ENCODE results near the gene PRPS1. TPM values are rescaled to one million over a fixed set of nuclear protein-coding genes. Genes with fewer than 3 reads are reported as not detected.

Gene PRPS1
- total RNA-seq, 1 experiment from 2014 or later = 90.5 TPM

- Mint-ChIP-seq H3K36me3 (ENCODE audit: insufficient read depth in 1 of 3, low read depth in 3 of 3) (no peaks in the 10 kb centered on the region; a peak in 1 of 7 replicates), H3K27me3 (ENCODE audit: low read depth) (no peaks in the 10 kb centered on the region; the same call in 1 of the 2 replicates), H3K9me3 (peaks cover 0 to 36% of the 10 kb centered on the region in 2 experiments; a peak in 1 of 5 replicates), H3K4me3 (no peak overlapping the region), H3K4me1 (peaks cover 7 to 25% of the 10 kb centered on the region in 2 experiments), H3K27ac (no peak overlapping the region)
- Histone ChIP-seq H4K8ac (replicated peaks; ENCODE audit: insufficient read length, low read depth, low read length) (no peak overlapping the region), H4K20me1 (ENCODE audit: control insufficient read depth, insufficient read depth, insufficient read length) (no peaks in the 10 kb centered on the region), H2BK20ac (ENCODE audit: low read depth, low read length, poor library complexity, severe bottlenecking) (no peak overlapping the region), H3K27me3 (ENCODE audit: insufficient read depth, low read length) (no peaks in the 10 kb centered on the region), H3K23ac (ENCODE audit: insufficient read length, low read depth, low read length) (no peak overlapping the region), H2AK5ac (ENCODE audit: insufficient read length, low read length) (no peak overlapping the region), H2BK120ac (ENCODE audit: low read depth, low read length, poor library complexity, severe bottlenecking) (no peak overlapping the region), H3K56ac (ENCODE audit: insufficient read length, low read depth, low read length) (no peak overlapping the region), H3K79me2 (ENCODE audit: insufficient read depth, low read length) (no peaks in the 10 kb centered on the region), H2BK5ac (ENCODE audit: insufficient read length, low read length) (no peak overlapping the region), H3K23me2 (ENCODE audit: insufficient read length, low read depth, low read length, poor library complexity, severe bottlenecking) (no peaks in the 10 kb centered on the region), H3K9me3 (ENCODE audit: control insufficient read depth, low read depth, low read length) (no peaks in the 10 kb centered on the region), H4K5ac (ENCODE audit: insufficient read length, low read depth, low read length) (no peak overlapping the region), H3K14ac (ENCODE audit: insufficient read depth, low read length) (no peak overlapping the region), H4K91ac (ENCODE audit: insufficient read length, low read depth, low read length) (no peak overlapping the region), H3K4me1 (ENCODE audit: insufficient read depth, low read length) (no peaks in the 10 kb centered on the region; the same call in 1 of the 2 replicates), H3T11ph (ENCODE audit: low read length) (no peak overlapping the region), H2BK12ac (ENCODE audit: insufficient read length, low read depth, low read length) (no peak overlapping the region), H3K4me2 (ENCODE audit: insufficient read depth, insufficient read length, low read length) (no peak overlapping the region), H2BK15ac (ENCODE audit: low read depth, low read length) (no peak overlapping the region), H3K79me1 (ENCODE audit: insufficient read depth, low read depth, low read length, poor library complexity, severe bottlenecking) (no peaks in the 10 kb centered on the region), H2AFZ (ENCODE audit: low read length) (no peak overlapping the region), H3K9ac (ENCODE audit: extremely low read depth, insufficient read length, low read length) (no peak overlapping the region), H3K4ac (ENCODE audit: low read depth, low read length) (no peak overlapping the region), H3K27ac (ENCODE audit: insufficient read length, low read depth, low read length) (no peak overlapping the region), H3K18ac (ENCODE audit: insufficient read length, low read depth, low read length) (no peak overlapping the region)
- no peak for TF ChIP-seq CTCF (conservative IDR thresholded peaks at IDR 0.05)
- no CpG with 5 or more reads among the region's 21 CpGs for WGBS (ENCODE audit: extremely low coverage, insufficient read length, low lambda C conversion rate)
- DNase-seq = no peak
These were observed 25.5 kb upstream of the PRPS1 start for GRCh38 chrX:107602694-107603239.

Data from H9 (cell line).